SW480 (cell line): Measurements from ENCODE around the gene TIGD1.
"Not testable (repeated sequence)": the region's sequence is repeated elsewhere in the genome, so short reads cannot be mapped to it uniquely, and the experiment has no call there.

ENCODE experiments used
- DNase-seq: peaks from one replicate; pipeline ENCODE4 v3.0.0-alpha.2; 2016; ENCODE audit warnings: low spot score

TIGD1 gene

DNA sequence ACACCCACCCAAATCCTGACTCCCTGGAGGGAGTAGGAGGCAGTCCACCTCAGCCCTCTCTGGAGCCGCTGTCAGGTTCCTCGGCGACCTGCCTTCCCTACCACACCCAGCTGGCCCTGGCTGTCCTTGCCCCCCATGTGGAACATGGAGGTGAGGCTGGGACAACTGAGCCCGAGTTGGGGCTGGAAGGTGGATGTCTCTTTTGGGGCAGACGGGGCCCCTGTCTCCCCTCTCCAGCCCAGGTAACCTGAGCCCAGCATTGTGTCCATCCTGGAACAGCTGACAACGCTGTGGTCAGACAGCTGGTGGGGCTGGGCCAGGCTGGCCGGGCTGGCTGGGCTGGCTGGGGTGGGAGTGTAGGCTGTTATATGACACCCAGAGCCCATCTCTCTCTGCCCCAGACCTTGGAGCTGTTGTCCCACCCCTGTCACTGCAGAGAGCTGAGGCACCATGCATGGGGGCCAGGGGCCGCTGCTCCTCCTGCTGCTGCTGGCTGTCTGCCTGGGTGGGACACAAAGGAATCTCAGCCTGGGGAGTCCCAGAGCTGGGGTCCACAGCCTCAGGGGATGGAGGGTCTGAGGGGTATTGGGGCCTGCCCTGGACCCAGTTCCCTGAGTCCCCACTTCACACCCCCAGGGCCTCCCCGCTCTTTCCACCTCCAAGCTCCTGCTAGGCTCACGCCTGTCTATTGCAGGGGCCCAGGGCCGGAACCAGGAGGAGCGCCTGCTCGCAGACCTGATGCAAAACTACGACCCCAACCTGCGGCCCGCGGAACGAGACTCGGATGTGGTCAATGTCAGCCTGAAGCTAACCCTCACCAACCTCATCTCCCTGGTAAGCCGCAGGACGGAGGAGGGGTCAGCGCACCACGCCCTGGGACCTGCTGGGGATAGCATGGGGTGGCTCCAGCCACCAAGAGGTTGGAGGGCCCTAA is 10.8 kb downstream of the TIGD1 start, which contains the start of gene CHRNG:
Gene CHRNG, plus strand, starts transcription at position 395 of the 934 bp plus-strand sequence. Its CDS starts 56 bp downstream, at position 451.
- no peak for DNase-seq

DNA sequence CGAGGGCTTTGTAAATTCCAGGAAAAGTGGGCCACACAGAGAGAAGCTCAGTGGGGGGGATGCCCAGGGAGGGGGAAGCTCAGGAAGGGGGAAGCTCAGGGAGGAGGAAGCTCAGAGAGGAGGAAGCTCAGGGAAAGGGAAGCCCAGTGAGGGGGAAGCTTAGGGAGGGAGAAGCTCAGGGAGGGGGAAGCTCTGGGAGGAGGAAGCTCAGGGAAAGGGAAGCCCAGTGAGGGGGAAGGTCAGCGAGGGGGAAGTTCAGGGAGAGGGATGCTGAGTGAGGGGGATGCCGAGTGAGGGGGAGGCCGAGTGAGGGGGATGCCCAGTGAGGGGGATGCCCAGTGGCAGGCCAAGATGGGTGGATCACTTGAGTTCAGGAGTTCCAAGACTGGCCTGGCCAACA is 11.7 kb downstream of the TIGD1 start:
- DNase-seq: no peak

DNA sequence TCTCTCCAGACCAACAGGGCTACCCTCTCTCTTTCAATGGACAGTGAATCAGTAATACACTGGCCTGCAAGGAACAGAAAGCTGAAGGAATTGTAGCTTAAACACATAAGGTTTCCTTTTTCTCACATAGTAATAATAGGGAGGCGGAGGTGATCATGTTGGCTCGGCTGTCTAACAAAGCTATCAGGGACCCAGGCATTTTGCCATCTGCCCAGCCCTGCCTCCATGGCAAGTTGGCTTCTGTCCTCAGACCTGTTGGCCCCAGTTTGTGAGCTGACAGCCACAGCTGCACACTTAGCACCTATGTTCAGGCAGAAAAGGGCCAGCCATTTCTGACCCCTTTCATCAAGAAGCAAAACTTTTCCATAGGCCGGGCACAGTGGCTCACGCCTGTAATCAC is 12.9 kb downstream of the TIGD1 start:
- DNase-seq: no peak

DNA sequence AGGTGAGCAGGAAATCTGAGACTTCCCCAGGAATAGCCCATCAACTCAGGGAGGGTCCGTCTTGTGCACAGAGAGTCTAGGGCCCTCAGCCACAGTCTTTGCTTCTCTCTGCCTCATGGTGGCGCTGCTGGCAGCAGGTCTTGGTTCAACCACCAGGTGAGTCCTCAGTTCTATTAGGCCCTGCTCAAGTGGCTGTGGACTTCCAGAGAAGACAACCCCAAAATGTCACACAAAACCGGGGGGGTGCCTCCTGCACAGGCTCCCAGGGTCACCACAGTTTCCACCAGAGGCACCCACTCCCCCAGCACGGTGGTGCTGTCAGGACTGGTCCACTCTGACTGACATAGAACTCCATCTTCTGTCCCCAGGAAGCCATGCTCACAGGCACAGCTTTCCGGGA is 13.3 kb downstream of the TIGD1 start:
- DNase-seq: peak; percentile 30

DNA sequence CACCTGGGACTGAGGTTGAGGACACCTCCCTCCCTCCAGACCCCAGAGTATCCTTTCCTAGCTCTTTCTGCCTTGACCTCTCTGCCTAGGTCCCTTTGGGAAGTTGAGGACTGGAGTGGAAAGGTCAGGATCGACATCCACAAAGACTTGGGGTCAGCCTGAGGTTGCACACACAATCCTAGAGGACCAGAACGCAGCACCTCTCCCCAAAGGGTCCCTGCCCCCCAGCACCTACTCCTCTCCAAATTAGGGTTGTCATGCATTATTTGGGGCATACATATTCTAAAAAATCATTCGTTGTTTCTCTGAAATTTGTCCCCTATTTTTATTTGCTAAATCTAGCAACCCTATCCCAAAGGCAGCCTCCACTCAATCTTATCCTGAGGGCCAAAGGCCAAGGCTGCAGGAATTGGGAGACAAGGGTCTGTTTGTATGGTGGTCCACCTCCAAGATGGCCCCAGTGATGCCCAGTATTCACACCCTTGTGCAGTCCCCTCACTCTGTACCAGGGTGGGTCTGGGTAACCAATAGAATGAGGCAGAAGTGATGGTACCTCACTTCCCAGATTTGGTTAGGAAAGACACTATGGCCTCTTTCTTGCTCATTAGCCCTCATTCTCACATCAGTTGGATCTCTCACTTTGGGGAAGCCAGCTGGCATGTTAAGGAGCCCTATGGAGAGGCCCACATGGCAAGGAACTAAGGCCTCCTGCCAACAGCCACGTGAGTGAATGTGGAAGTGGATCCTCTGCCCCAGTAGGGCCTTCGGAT is 14.4 kb downstream of the TIGD1 start:
- no peak for DNase-seq

DNA sequence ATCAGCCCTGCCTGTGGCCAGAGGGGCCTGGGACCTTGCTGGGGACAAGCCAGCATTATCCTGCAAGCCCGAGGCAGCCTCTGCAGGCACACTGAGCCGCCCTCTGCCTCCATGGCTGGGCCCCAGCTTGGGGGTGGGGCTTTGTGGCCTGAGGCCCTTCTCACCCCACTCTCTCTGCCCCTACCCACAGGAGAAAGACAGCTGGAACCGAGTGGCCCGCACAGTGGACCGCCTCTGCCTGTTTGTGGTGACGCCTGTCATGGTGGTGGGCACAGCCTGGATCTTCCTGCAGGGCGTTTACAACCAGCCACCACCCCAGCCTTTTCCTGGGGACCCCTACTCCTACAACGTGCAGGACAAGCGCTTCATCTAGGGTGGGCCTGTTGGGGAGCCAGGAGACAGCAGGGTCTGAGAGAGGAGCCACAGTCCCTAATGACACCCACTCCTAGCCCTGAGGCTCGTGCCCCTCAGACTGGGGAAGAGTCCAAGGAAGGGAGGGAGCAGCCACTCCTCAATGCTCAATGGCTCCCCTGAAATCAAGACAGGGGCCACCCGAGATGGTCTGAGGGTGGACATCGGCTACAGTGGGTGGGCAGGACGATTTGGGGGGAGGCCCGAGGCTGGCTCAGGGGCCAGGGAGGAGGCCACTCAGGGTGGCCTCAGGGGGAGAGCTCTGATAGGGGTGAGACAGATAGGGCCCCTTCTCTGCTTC is 15.3 kb downstream of the TIGD1 start:
- DNase-seq: no peak

DNA sequence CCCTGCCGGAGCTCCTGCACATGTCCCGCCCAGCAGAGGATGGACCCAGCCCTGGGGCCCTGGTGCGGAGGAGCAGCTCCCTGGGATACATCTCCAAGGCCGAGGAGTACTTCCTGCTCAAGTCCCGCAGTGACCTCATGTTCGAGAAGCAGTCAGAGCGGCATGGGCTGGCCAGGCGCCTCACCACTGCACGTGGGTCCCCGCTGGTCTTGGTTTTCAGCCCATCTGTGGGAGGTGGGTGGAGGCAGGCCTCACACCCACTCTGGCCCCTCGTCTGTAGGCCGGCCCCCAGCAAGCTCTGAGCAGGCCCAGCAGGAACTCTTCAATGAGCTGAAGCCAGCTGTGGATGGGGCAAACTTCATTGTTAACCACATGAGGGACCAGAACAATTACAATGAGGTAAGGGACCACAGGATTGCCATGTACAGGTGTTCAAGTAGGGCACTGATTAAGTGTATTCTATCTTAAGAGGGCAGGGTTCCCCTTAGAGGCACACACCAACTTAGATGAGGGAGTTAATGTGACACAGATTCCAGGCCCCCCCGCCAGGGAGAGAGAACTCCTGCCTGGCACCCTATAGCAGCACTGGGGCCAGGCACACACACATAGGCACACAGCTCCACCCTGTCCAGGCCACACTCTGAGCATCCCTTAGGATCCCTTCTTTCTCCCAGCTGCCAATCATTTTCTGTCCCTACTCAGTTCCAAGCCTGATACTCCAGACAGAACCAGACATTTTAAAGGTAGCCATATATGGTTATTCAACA is 16.2 kb downstream of the TIGD1 start:
- DNase-seq: no peak

DNA sequence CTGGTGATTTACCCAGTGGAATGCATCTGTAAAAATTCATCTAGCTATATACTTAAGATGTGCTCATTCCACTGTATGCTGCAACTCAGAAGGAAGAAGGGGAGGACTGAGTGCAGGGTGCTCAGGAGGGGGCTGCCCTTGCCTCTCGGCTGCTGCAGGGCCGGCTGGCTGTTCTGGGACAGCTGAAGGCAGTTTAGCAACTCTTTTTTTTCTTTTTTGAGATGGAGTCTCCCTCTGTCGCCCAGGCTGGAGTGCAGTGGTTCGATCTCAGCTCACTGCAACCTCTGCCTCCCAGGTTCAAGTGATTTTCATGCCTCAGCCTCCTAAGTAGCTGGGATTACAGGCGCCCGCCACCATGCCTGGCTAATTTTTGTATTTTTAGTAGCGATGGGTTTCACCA is 17.5 kb downstream of the TIGD1 start:
- DNase-seq: not testable (repeated sequence)

DNA sequence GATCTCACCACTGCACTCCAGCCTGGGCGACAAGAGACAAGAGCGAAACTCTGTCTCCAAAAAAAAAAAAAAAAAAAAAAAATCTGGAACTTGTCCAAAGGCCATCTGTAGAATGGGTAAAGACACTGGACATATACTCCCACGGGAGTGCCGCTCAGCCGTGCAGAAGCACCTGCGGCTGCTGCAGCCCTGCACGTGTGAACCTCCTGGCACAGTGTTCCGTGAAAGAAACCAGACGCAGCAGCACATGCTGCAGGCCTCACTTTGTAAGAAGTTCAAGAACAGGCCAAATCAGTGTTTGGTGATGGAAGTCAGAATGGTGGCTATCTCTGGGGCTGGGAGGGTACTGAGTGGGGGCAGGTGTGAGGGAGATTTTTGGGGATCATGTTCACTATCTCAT is 17.9 kb downstream of the TIGD1 start:
- DNase-seq: no peak

DNA sequence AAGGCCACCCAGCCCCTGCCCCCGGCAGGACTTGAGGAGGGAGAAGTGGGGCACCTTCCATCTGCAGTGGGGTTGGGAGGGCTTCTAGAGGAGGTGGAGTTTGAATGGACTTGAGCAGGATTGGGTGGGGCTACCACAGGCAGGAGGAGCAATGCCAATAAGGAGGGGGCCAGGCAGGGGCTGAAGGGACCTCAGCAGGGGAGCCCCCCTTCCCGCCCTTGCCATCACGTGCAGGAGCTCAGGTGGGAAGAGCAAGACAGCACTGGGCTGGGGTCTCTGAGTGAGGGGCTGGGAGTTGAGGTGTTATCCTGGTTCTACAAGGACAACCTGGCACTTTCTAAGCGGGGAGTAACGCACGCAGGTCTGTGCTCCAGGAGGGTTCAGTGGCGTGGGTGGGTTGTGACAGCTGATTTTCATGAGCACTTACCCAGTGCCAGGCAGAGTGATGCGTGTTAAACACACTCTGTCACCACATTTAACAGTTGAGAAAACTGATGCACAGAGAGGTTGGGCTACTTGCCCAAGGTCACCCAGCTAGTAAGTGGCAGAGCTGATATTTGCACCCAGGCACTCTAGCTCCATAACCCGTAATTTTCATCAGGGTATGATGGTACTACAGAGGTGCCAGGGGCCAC is 19.6 kb downstream of the TIGD1 start:
- no peak for DNase-seq

DNA sequence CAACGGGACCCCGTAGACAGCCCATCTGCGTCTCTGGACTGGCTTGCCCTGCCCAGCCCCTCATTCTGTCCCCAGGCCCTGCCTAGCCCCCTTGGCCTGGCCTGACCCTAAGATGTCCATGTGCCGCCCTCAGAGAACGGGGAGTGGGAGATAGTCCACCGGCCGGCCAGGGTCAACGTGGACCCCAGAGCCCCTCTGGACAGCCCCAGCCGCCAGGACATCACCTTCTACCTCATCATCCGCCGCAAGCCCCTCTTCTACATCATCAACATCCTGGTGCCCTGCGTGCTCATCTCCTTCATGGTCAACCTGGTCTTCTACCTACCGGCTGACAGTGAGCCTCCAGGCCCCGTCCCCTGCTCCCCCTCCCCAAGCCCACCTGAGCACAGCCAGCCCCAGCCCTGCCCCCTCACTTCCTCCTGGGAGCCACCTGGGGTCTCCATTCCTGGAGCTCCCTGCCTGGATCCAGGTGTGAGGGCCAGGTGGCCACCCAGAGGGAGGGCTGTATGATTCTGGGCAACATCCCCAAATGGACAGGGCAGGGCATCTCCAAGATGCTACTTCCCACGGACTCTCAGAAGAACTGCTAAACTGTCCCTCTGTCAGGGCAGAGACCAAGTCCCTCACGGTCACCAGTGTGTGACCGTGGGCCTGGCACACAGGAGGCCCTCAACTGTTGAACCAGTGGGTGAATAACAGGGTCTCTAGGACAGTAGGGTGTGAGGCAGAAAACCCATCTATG is 20.4 kb downstream of the TIGD1 start:
- DNase-seq: no peak

DNA sequence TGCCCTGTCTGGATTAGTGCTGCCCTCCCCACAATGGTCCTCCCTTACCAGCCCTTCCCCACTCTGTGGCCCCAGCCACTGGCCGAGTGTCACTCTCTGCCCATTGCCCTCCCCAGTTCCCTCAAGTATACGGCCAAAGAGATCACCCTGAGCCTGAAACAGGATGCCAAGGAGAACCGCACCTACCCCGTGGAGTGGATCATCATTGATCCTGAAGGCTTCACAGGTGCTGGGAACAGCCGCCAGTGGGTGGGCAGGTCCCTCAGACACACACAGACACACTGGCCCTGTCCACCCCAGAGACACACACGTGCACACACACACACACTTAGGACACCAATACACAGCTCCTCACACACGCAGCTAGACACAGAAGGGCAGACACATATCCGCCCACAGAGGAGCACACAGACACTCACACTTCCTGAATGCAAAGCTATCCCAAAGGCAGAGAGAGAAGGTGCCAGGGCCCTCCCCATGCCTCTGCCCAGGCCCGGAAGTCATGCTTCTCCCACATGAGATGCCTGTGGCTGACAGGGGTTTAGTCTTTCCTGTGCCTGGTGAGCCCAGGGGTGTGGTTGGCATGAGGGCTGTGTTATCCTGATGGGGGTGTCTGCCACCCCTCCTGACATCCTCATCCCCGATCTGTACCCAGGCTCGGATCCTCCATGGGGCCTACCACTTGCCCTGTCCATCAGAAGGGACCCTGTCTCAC is 21.5 kb downstream of the TIGD1 start:
- peak; percentile 83 for DNase-seq

DNA sequence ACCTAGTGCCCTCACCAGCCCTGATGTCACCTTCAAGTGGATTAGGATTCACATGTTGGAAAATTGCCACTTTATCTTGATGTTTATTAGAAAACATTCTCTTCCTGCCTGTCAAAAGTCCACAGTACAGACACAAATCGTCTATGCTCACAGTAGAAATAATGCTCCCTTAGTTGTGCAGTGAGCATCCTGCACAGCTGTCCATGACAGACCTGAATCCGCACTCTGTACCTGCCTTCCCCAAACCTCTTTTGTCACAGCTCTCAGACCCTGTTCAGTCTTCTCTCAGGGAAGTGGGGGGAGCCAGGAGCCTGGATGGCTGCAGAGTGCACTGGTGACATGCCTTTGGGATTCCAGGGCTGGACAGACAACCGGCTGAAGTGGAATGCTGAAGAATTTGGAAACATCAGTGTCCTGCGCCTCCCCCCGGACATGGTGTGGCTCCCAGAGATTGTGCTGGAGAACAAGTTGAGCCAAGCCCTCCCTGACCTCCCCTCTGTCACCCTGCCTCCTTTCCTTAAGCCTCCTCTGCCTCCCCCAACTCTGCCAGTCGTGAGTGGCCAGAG is 22.4 kb downstream of the TIGD1 start:
- no peak for DNase-seq

DNA sequence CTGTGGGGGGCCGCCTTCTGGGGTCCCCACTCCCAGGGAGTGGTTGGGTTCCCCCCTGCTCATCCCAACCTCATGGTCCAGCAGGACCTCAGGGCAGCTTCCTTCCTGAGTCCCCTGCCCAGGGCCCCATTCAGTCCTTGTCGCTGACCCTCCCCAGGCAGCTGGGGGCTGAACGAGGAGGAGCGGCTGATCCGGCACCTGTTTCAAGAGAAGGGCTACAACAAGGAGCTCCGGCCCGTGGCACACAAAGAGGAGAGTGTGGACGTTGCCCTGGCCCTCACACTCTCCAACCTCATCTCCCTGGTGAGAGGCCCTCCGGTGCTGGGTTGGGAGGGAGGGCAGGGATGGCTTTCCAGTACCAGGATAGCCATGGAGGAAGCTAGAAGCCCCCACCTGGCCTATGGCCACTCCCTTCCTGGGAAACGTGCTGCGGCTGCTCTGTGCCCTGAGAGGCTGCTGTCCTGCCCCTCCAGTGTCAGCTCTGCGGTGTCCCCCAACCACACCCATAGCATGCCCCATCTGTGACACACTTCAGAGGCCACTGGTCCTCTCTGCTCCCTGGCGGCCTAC is 23.9 kb downstream of the TIGD1 start:
- peak; percentile 89 for DNase-seq

DNA sequence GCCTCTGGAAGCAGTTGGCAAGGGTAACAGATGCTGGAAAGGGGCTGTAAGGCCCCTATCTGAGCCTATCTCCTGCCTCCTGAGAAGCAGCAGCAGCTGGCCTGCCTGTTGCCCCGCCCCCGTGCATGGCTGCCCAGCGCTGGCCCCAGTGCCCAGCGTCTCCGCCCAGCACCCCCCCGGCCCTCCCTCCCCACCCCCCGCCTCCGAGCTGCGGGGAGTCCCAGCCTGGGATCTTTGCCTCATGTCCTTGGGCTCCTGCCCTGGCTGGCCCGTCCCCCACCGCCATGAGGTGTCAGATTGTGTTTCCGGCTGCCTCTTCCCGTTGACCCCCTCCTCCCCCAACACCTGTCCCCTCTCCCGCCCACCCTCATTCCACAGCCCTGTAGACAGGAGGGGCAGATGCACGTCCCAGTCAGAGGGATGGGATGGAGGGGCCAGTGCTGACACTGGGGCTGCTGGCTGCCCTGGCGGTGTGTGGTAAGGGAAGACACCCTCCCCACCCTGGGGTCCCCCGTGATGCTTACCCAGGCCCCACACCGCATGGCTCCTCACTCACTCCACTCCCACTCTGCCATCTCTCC is 24.5 kb downstream of the TIGD1 start, which contains the start of gene CHRND:
Gene CHRND, plus strand, starts transcription at position 370 of the 581 bp plus-strand sequence. Its CDS starts 56 bp downstream, at position 426.
- DNase-seq: peak; percentile 78

DNA sequence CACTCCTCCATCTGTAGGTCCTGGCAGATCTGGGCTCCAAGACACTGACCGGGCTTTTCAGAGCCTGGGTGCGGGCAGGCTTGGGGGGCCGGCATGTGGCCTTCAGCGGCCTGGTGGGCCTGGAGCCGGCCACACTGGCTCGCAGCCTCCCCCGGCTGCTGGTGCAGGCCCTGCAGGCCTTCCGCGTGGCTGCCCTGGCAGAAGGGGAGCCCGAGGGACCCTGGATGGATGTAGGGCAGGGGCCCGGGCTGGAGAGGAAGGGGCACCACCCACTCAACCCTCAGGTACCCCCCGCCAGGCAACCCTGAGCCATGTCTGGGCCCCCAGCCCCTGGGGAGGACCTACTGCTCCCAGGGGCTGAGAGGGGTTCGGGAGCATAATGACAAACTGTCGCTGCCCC is 25.2 kb downstream of the TIGD1 start:
- no peak for DNase-seq

DNA sequence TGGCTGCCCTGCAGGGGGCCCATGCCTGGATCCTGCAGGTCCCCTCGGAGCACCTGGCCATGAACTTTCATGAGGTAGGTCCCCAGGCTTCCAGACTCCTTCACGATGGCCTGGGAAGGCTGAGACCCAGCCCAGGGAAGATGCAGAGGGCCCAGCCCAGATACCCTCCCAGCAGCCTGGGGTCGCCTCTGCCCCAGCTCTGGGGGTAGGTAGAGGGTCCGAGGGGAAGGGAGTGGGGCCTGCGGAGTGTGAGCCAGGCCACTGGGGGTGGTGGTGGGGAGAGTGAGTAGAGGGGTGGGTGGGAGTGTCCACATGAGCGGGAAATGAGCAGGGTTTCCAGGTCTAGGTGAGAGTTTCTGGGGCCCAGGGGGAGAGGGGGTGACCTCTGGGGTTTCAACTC is 25.6 kb downstream of the TIGD1 start:
- DNase-seq: no peak
